ENCODE data around the gene OR2A2. TPM values are rescaled to one million over a fixed set of nuclear protein-coding genes. Genes with fewer than 3 reads are reported as not detected.

OR2A2 gene, protein sequence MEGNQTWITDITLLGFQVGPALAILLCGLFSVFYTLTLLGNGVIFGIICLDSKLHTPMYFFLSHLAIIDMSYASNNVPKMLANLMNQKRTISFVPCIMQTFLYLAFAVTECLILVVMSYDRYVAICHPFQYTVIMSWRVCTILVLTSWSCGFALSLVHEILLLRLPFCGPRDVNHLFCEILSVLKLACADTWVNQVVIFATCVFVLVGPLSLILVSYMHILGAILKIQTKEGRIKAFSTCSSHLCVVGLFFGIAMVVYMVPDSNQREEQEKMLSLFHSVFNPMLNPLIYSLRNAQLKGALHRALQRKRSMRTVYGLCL
- total RNA-seq (2021), result not detected in 2 replicates
- not detected for Bru-seq, nascent RNA
- not detected for BruChase-seq, experiment 1, labeled RNA remaining after a 2-hour chase
- not detected for BruChase-seq, experiment 2, labeled RNA remaining after a 6-hour chase
- long read RNA-seq, result 0 reads

DNA sequence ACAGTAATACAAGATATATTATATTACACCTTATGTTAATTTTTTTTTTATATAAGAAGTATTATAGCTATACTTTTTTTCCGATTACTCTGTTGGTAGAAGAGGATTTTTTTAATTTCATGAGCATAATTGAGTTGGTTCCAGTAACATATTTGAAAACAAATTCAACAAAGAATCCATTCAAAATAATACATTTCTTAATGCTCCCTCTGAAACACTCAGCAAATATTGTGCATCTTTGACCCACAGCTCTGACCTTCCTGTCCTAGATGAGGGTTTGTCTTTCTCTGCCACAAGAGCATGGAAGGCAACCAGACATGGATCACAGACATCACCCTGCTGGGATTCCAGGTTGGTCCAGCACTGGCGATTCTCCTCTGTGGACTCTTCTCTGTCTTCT, at the start of gene OR2A2:
Gene OR2A2 (plus strand): TSS at position 301 of the 400 bp plus-strand sequence. CDS start 0 bp downstream, at position 301.
- ChIA-PET CTCF (no interaction called here), POLR2A (ENCODE audit: low non-redundant PET) (interaction anchor here (0.6 kb wide), 1 partner anchor 61 kb away, joined by 3 read pairs; no protein-coding TSS in a partner anchor)
- no peaks in the 10 kb centered on the region for H3K9me3 ChIP-seq (ENCODE audit: low read depth, low read length, poor library complexity, severe bottlenecking)
- intact Hi-C loops (cut with micrococcal nuclease; ENCODE audit: unreplicated experiment), result no loop called here
- DNase-seq (ENCODE audit: low spot score), result no peak
- no peaks in the 10 kb centered on the region for H3K4me1 ChIP-seq (ENCODE audit: insufficient read depth, low read length, poor library complexity, severe bottlenecking)
- no TSS peak for BruUV-seq (replicated peaks)
- no peak within 1 kb of the TSS for H3K27ac ChIP-seq (ENCODE audit: low read depth, low read length, poor library complexity, severe bottlenecking)
- H3K36me3 ChIP-seq (ENCODE audit: insufficient read depth, low read length, poor library complexity, severe bottlenecking), result no peaks in the 10 kb centered on the region
- TF ChIP-seq CTCF (conservative IDR thresholded peaks at IDR 0.05; ENCODE audit: low read depth, low read length) (no peak), EZH2 (IDR thresholded peaks at IDR 0.05; ENCODE audit: borderline replicate concordance, low read depth, low read length, poor library complexity, severe bottlenecking) (no peak)
- no peaks in the 10 kb centered on the region for H3K27me3 ChIP-seq (replicated peaks; ENCODE audit: insufficient read depth, low read depth, low read length, poor library complexity)
- H3K4me3 ChIP-seq (ENCODE audit: low read depth, low read length, poor library complexity, severe bottlenecking), result no peak within 1 kb of the TSS

- POLR2A ChIA-PET (ENCODE audit: low non-redundant PET), result no interaction called here
- TF ChIP-seq EZH2 (IDR thresholded peaks at IDR 0.05; ENCODE audit: borderline replicate concordance, low read depth, low read length, poor library complexity, severe bottlenecking) (no peak), CTCF (conservative IDR thresholded peaks at IDR 0.05; ENCODE audit: low read depth, low read length) (peak; percentile 63)
- no peak for DNase-seq (ENCODE audit: low spot score)
- BruUV-seq (replicated peaks), result no TSS peak
- no peak overlapping the region for H3K27ac ChIP-seq (ENCODE audit: low read depth, low read length, poor library complexity, severe bottlenecking)
- no peaks in the 10 kb centered on the region for H3K4me1 ChIP-seq (ENCODE audit: insufficient read depth, low read length, poor library complexity, severe bottlenecking)
- CTCF ChIA-PET, result no interaction called here
- intact Hi-C loops (cut with micrococcal nuclease; ENCODE audit: unreplicated experiment), result no loop called here
- H3K4me3 ChIP-seq (ENCODE audit: low read depth, low read length, poor library complexity, severe bottlenecking), result no peak overlapping the region
- H3K9me3 ChIP-seq (ENCODE audit: low read depth, low read length, poor library complexity, severe bottlenecking), result no peaks in the 10 kb centered on the region
- no peaks in the 10 kb centered on the region for H3K36me3 ChIP-seq (ENCODE audit: insufficient read depth, low read length, poor library complexity, severe bottlenecking)
- peaks cover 3% of the 10 kb centered on the region for H3K27me3 ChIP-seq (replicated peaks; ENCODE audit: insufficient read depth, low read depth, low read length, poor library complexity)
Observed at GRCh38 chr7:144063710-144064109, 45.7 kb upstream of the OR2A2 start.

GRCh38 chr7:144069511-144069910, 39.9 kb upstream of the OR2A2 start, which contains the start of gene OR2A25:
OR2A25 (plus strand) TSS chr7:144069811; CDS start chr7:144074220, 4,409 bp downstream.
- POLR2A ChIA-PET (ENCODE audit: low non-redundant PET), result no interaction called here
- H3K4me1 ChIP-seq (ENCODE audit: insufficient read depth, low read length, poor library complexity, severe bottlenecking), result no peaks in the 10 kb centered on the region
- H3K27ac ChIP-seq (ENCODE audit: low read depth, low read length, poor library complexity, severe bottlenecking), result no peak within 1 kb of the TSS
- H3K27me3 ChIP-seq (replicated peaks; ENCODE audit: insufficient read depth, low read depth, low read length, poor library complexity), result peaks cover 15% of the 10 kb centered on the region
- no peaks in the 10 kb centered on the region for H3K36me3 ChIP-seq (ENCODE audit: insufficient read depth, low read length, poor library complexity, severe bottlenecking)
- H3K9me3 ChIP-seq (ENCODE audit: low read depth, low read length, poor library complexity, severe bottlenecking), result no peaks in the 10 kb centered on the region
- H3K4me3 ChIP-seq (ENCODE audit: low read depth, low read length, poor library complexity, severe bottlenecking), result no peak within 1 kb of the TSS
- intact Hi-C loops (cut with micrococcal nuclease; ENCODE audit: unreplicated experiment), result no loop called here
- no peak for DNase-seq (ENCODE audit: low spot score)
- TF ChIP-seq CTCF (conservative IDR thresholded peaks at IDR 0.05; ENCODE audit: low read depth, low read length) (no peak), EZH2 (IDR thresholded peaks at IDR 0.05; ENCODE audit: borderline replicate concordance, low read depth, low read length, poor library complexity, severe bottlenecking) (no peak)
- CTCF ChIA-PET, result no interaction called here
- BruUV-seq (replicated peaks), result no TSS peak
